K562 (cell line): ENCODE data around the gene BHLHE40. TPM values are rescaled to one million over a fixed set of nuclear protein-coding genes. Genes with fewer than 3 reads are reported as not detected.

Experiments
- FOXJ3 ChIP-seq: sonication (generic); formaldehyde crosslinking; IDR thresholded peaks from 2 replicates; pipeline ENCODE4 v1.4.0; 2020; ENCODE audit warnings: mild to moderate bottlenecking, missing genetic modification reagents
- LCOR ChIP-seq: sonication (generic); formaldehyde crosslinking; IDR thresholded peaks from 2 replicates; pipeline ENCODE4 v1.8.0; 2022; ENCODE audit warnings: mild to moderate bottlenecking, missing genetic modification reagents
- MIER1 ChIP-seq: fragments of 450-650 bp; IDR thresholded peaks from 2 replicates; pipeline ENCODE4 v1.6.1; 2016; ENCODE audit warnings: antibody characterized with exemption, mild to moderate bottlenecking, low read depth
- NCOR1 ChIP-seq: fragments of 450-650 bp; IDR thresholded peaks from 2 replicates; pipeline ENCODE4 v1.6.1; 2016; ENCODE audit warnings: mild to moderate bottlenecking, moderate library complexity
- SMAD1 ChIP-seq: fragments of 150-350 bp; IDR thresholded peaks from 2 replicates; pipeline ENCODE4 v1.6.1; 2014; ENCODE audit warnings: low read length, low read depth; ENCODE audit not compliant: partially characterized antibody
- TEAD4 ChIP-seq, 2 experiments: sonication (generic) in 1 of 2; formaldehyde crosslinking in 1 of 2; IDR thresholded peaks; 2 replicates each; pipeline versions ENCODE4 v1.6.1 to v1.8.0; 2012 to 2022; ENCODE audit warnings: borderline replicate concordance in 1 of 2, inconsistent platforms in 1 of 2, low read length in 1 of 2, mild to moderate bottlenecking in 1 of 2, missing genetic modification reagents in 1 of 2
- polyA plus RNA-seq, 8 experiments: library from polyadenylated mRNA; depleted of rRNA in 4 of 8; stranded (reverse) in 5 of 8; unstranded in 3 of 8; fragments of >200 nt; fragmentation: Nextera tagmentation in 2 of 8; fragmentation: Illumina TruSeq in 1 of 8; extraction: Ambion mirVana in 2 of 8; extraction: Trizol in 1 of 8; gene quantifications; 2 replicates each; pipeline versions ENCODE4 v1.2.1 to v1.2.3, GENCODE V29; 2011 to 2014; ENCODE audit warnings: inconsistent platforms in 1 of 8, missing spikeins in 1 of 8
- total RNA-seq, 7 experiments: library from RNA; depleted of rRNA in 6 of 7; stranded (reverse); fragments of >200 nt in 6 of 7; fragmentation: Illumina TruSeq in 2 of 7; extraction: Trizol in 2 of 7; gene quantifications; 2 replicates each; pipeline versions ENCODE4 v1.2.1 to v1.2.3, GENCODE V29; 2011 to 2021; ENCODE audit warnings: low replicate concordance in 1 of 7
- TF ChIP-seq, protein P1 (sequence below), 2 experiments: fragments of 450-650 bp in 1 of 2; sonication (generic) in 1 of 2; formaldehyde crosslinking in 1 of 2; IDR thresholded peaks; 2 replicates each; pipeline versions ENCODE4 v1.7.1 to v1.9.0; 2016 to 2022; ENCODE audit warnings: inconsistent platforms in 1 of 2, mild to moderate bottlenecking in 1 of 2, missing genetic modification reagents in 1 of 2
- TF ChIP-seq, protein P2 (sequence below): sonication (generic); formaldehyde crosslinking; IDR thresholded peaks from 2 replicates; pipeline ENCODE4 v1.8.1; 2022; ENCODE audit warnings: missing genetic modification reagents
- TF ChIP-seq, protein P3 (sequence below): fragments of 250-450 bp; sonication (Bioruptor Pico); IDR thresholded peaks from 2 replicates; pipeline ENCODE4 v1.4.0; 2020; ENCODE audit warnings: mild to moderate bottlenecking, moderate library complexity, borderline replicate concordance
- TF ChIP-seq, protein P4 (sequence below): sonication (generic); formaldehyde crosslinking; IDR thresholded peaks from 2 replicates; pipeline ENCODE4 v1.8.0; 2022; ENCODE audit warnings: missing genetic modification reagents, mild to moderate bottlenecking, borderline replicate concordance

BHLHE40 gene
- total and polyA plus RNA-seq, 9 of the 15 experiments (the other 6 are each of a cell fraction or from before 2014, with no cell fraction given), result 12.0 to 83.9 (median 31.4) TPM

DNA sequence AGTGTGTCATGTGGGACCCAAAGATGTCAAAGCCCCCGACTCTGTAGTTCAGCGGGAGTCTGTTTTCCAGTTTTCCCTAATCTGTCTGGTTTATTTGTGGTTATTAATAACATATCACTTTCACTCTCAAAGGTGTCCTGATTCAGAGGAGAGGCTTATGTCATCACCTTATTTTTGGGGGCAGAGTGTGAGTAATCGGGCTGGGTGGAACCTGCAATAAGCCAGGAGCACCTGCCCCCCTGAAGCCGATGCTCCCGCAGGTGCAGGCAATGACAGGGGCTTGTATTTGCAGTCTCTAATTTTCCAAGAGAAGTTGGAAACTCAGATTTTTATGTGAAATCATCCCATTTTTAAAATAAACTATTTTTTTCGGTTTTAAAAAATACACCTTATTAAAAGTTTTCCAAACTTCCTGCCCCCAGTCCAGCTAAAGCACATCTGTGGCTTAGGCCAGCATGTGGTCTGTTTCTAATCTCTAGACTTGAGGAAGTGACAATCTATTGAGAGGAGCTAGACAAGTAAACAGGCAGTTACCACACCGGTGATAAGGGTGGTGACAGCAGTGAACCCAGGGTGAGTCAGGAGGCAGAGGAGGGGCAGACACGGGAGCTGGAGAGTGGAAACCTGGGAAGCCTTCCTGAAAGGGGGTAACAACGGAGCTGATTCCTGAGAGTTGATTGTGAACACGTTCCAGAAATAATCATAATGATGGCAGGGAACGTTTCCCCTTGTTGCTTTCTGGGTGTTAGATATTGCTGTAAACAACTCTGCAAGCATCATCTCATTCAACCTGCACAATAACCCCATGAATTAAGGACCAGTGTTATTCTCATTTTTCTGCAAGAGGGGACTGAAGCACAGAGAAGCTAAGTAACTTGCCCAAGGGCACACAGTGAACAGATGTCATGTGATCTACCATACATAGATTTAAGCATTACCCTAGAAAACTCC lies 37.2 kb downstream of the BHLHE40 start (continued):
- TF ChIP-seq, protein P1, sequence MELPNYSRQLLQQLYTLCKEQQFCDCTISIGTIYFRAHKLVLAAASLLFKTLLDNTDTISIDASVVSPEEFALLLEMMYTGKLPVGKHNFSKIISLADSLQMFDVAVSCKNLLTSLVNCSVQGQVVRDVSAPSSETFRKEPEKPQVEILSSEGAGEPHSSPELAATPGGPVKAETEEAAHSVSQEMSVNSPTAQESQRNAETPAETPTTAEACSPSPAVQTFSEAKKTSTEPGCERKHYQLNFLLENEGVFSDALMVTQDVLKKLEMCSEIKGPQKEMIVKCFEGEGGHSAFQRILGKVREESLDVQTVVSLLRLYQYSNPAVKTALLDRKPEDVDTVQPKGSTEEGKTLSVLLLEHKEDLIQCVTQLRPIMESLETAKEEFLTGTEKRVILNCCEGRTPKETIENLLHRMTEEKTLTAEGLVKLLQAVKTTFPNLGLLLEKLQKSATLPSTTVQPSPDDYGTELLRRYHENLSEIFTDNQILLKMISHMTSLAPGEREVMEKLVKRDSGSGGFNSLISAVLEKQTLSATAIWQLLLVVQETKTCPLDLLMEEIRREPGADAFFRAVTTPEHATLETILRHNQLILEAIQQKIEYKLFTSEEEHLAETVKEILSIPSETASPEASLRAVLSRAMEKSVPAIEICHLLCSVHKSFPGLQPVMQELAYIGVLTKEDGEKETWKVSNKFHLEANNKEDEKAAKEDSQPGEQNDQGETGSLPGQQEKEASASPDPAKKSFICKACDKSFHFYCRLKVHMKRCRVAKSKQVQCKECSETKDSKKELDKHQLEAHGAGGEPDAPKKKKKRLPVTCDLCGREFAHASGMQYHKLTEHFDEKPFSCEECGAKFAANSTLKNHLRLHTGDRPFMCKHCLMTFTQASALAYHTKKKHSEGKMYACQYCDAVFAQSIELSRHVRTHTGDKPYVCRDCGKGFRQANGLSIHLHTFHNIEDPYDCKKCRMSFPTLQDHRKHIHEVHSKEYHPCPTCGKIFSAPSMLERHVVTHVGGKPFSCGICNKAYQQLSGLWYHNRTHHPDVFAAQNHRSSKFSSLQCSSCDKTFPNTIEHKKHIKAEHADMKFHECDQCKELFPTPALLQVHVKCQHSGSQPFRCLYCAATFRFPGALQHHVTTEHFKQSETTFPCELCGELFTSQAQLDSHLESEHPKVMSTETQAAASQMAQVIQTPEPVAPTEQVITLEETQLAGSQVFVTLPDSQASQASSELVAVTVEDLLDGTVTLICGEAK (IDR thresholded peaks at IDR 0.05), result no peak; the same call in 1 of the 2 replicates
- TF ChIP-seq, protein P1 (CRISPR knock-in tag; IDR thresholded peaks at IDR 0.05), result no peak
- TF ChIP-seq, protein P2, sequence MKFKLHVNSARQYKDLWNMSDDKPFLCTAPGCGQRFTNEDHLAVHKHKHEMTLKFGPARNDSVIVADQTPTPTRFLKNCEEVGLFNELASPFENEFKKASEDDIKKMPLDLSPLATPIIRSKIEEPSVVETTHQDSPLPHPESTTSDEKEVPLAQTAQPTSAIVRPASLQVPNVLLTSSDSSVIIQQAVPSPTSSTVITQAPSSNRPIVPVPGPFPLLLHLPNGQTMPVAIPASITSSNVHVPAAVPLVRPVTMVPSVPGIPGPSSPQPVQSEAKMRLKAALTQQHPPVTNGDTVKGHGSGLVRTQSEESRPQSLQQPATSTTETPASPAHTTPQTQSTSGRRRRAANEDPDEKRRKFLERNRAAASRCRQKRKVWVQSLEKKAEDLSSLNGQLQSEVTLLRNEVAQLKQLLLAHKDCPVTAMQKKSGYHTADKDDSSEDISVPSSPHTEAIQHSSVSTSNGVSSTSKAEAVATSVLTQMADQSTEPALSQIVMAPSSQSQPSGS (CRISPR knock-in tag), result no peak
- no peak for TF ChIP-seq FOXJ3 (CRISPR knock-in tag)
- TF ChIP-seq SMAD1, result peak; percentile 82
- TF ChIP-seq, protein P3, sequence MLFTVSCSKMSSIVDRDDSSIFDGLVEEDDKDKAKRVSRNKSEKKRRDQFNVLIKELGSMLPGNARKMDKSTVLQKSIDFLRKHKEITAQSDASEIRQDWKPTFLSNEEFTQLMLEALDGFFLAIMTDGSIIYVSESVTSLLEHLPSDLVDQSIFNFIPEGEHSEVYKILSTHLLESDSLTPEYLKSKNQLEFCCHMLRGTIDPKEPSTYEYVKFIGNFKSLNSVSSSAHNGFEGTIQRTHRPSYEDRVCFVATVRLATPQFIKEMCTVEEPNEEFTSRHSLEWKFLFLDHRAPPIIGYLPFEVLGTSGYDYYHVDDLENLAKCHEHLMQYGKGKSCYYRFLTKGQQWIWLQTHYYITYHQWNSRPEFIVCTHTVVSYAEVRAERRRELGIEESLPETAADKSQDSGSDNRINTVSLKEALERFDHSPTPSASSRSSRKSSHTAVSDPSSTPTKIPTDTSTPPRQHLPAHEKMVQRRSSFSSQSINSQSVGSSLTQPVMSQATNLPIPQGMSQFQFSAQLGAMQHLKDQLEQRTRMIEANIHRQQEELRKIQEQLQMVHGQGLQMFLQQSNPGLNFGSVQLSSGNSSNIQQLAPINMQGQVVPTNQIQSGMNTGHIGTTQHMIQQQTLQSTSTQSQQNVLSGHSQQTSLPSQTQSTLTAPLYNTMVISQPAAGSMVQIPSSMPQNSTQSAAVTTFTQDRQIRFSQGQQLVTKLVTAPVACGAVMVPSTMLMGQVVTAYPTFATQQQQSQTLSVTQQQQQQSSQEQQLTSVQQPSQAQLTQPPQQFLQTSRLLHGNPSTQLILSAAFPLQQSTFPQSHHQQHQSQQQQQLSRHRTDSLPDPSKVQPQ, result no peak
- peak; percentile 95 for TF ChIP-seq TEAD4 (IDR thresholded peaks at IDR 0.05; ENCODE audit: low read length)
- no peak for TF ChIP-seq TEAD4 (CRISPR knock-in tag; IDR thresholded peaks at IDR 0.05; ENCODE audit: borderline replicate concordance)
- no peak for TF ChIP-seq MIER1
- TF ChIP-seq NCOR1, result no peak
- TF ChIP-seq, protein P4, sequence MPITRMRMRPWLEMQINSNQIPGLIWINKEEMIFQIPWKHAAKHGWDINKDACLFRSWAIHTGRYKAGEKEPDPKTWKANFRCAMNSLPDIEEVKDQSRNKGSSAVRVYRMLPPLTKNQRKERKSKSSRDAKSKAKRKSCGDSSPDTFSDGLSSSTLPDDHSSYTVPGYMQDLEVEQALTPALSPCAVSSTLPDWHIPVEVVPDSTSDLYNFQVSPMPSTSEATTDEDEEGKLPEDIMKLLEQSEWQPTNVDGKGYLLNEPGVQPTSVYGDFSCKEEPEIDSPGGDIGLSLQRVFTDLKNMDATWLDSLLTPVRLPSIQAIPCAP (CRISPR knock-in tag), result no peak
- TF ChIP-seq LCOR (CRISPR knock-in tag), result 0 out of 2 replicates have a peak, but pooled peaks have one; percentile 75
